GM12875 (cell line): Measurements from ENCODE around the gene TNPO2.
"Not testable (repeated sequence)": the region's sequence is repeated elsewhere in the genome, so short reads cannot be mapped to it uniquely, and the experiment has no call there.

Experiments used
- H3K4me3 ChIP-seq: one replicate; pipeline ENCODE4 v1.5.1; 2011; ENCODE audit warnings: low read depth, low read length, control low read depth
- TF ChIP-seq, protein P1 (sequence below): IDR thresholded peaks from 2 replicates; pipeline ENCODE4 v1.5.1; 2011; ENCODE audit warnings: low read depth, mild to moderate bottlenecking, control low read depth, inconsistent platforms, low read length, moderate library complexity, borderline replicate concordance; ENCODE audit not compliant: insufficient read depth

TNPO2 gene

DNA sequence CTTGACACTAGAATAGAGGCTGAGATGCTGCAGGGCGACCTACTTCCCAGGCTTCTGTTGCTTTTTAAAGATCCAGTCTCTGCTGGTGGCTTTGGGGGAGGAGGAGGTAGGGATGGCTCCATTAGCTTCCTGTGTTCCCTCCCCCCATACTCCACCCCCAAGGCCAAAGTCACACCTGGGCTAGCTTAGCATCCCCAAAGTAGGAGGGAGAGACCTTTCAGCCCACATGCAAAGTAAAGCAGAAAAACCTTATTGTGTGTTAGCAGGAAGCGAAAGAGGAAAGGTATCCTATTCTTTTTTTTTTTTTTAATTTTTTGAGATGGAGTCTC lies 3.2 kb upstream of the TNPO2 start:
- TF ChIP-seq, protein P1, sequence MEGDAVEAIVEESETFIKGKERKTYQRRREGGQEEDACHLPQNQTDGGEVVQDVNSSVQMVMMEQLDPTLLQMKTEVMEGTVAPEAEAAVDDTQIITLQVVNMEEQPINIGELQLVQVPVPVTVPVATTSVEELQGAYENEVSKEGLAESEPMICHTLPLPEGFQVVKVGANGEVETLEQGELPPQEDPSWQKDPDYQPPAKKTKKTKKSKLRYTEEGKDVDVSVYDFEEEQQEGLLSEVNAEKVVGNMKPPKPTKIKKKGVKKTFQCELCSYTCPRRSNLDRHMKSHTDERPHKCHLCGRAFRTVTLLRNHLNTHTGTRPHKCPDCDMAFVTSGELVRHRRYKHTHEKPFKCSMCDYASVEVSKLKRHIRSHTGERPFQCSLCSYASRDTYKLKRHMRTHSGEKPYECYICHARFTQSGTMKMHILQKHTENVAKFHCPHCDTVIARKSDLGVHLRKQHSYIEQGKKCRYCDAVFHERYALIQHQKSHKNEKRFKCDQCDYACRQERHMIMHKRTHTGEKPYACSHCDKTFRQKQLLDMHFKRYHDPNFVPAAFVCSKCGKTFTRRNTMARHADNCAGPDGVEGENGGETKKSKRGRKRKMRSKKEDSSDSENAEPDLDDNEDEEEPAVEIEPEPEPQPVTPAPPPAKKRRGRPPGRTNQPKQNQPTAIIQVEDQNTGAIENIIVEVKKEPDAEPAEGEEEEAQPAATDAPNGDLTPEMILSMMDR: no peak
- H3K4me3 ChIP-seq: no peak overlapping the region

DNA sequence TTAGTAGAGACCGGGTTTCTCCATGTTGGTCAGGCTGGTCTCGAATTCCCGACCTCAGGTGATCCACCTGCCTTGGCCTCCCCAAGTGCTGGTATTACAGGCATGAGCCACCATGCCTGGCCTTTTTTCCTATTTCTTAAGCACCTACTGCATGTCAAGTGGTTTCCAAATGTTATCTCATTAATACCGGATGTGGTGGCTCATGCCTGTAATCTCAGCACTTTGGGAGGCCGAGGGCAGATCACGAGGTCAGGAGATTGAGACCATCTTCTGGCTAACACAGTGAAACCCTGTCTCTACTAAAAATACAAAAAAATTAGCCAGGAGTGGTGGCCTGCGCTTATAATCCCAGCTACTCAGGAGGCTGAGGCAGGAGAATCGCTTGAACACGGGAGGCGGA lies 1.9 kb upstream of the TNPO2 start:
- not testable (repeated sequence) for H3K4me3 ChIP-seq

DNA sequence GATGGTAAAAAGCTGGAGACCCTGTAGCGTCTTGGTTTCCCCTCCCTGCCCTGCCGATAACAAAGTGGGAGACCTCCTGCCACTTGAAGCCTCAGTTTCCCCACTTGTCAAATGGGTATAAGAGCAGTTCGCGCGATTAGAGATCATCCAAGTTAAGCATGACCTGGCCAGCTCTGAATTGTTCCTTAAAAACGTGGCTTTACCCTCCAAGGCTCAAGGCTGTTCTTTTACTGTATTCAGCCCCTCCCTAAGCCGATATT lies 421 bp downstream of the TNPO2 start:
- TF ChIP-seq, protein P1: no peak
- H3K4me3 ChIP-seq: peak overlapping the region; percentile 72

DNA sequence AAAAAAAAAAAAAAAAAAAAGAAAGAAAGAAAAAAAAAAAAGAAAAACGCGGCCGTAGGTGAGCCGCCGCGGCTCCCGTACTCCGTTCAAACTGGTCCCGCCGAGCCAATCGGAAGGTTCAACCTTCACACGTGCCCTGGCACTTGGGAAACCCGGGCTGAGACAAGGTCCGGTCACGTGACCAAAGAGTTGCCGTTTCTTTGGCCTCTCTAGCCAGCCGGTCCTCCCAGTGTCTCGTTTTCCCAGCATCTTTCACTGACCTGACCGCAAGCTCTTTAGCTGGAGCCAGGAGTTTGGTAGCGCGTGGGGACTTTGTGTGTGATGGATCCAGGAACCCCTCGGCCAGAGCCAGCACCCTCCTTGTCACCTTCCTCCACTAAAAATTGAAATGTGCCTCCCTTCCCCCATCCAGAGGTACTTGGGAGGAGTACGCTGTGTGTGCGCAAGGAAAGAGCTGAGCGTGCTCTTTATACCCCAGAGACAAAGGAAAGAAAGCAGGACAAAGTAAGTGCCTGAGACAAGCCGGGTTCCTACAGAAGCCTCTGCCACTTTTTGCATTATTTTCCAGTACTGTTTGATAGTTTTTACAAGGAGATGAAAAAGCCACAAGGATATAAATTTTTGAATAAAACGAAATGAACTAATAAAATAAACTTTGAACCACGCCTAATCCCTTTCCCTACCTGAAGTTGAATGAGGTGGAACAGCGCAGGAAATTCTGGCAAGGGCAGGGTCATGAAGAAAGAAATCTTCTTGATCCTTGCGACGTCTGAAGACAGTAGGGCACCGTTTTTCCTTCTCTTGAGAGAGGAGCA lies 959 bp downstream of the TNPO2 start:
- peak overlapping the region; percentile 72 for H3K4me3 ChIP-seq
- TF ChIP-seq, protein P1: no peak

DNA sequence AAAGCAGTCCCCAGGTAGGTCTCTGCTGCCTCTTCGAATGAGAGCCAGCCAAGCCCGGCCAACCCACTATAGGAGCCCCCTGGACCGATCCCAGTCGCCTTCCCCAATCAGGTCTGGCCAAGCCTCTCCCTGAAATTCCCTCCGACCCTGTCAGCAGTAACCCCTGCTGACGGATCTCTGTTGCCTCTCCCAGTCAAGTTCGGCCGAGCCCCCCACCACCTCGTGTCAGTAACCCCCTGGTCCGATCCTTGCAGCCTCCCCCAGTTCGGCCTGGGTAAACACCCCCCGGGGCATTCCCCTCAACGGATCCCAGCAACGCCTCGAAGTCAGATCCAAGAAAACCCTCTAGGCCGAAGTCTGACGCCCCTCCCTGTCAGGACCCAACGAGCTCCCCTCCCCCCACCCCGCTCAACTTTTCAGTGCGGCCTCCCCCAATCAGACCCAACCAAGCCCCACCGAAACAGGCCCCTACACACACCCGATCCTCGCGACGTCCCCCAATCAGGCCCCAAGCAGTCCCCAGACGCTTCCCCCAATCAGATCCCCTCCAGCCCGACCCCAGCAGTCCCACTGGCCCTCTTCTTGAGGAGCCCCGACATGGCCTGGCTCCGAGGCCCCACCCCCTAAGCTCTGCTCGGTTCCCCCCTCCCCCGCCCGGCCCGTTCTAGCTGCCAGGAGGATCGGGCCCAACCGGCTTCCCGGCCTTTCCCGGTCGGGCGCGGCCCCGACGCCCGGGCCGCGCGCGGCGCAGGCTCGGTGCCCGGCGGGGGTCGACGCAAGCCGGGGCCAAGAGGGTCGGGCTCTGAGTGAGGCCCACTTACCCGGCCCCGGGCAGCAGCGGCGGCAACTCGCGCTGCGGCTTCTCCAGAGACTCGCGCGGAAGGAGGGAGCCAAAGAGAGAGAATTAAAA lies 1.8 kb downstream of the TNPO2 start:
- TF ChIP-seq, protein P1: no peak
- H3K4me3 ChIP-seq: peak overlapping the region; percentile 72

DNA sequence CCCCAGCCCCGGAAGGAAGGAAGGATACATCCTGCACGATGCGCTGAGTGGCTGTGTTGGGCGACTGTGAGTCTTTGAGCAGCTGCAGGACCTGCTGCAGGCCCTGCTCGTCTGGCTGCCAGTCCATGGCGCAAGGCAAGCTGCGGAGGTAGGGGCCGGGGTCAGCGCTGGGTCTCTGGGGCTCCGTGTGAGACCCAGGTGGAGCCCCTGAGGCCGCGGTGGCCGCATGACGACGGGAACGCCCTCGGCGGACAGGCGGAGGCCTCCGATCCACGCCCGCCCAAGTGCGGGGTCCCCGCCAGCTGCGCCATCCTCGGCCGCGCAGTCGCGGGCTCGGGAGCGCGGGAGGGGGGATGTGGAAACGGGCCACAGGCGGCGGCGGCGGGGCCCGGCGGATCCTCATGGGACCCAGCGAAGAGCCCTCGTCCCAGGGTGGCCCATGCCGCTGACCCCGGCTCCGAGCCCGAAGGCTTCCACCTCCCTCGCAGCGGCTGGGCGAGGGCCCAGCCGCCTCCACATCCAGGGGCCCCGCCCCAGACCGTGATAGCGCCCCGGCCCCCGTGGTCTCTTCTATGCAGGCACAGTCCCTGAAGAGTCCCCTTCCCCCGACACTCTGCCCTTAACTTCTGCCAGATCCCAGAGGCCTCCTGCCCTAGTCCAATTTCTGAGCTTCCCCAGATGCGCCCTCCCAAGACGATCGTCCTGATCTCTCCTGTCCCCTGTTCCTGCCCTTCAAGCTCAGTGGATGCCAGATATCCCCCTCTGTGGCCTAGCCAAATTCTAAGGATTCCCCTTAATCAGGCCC lies 2.7 kb downstream of the TNPO2 start:
- H3K4me3 ChIP-seq: peak overlapping the region; percentile 72
- TF ChIP-seq, protein P1: no peak

DNA sequence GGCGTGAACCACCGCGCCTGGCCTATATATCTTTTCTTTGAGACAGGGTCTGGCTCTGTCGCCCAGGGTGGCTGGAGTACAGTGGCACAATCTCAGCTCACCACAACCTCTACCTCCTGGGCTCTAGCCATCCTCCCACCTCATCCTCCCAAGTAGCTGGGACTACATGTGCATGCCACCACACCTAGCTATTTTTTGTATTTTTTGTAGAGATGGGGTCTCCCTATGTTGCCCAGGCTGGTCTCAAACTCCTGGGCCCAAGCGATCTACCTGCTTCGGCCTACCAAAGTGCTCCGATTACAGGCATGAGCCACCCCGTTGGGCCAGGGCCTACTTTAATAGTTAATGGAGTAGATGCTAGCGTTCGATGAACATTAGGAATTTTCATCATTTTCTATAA lies 3.4 kb downstream of the TNPO2 start:
- TF ChIP-seq, protein P1: no peak
- H3K4me3 ChIP-seq: no peak overlapping the region
